PC-3 (cell line): ENCODE results near the gene FRMPD2. TPM values are rescaled to one million over a fixed set of nuclear protein-coding genes. Genes with fewer than 3 reads are reported as not detected.
"Not testable (repeated sequence)": the region's sequence is repeated elsewhere in the genome, so short reads cannot be mapped to it uniquely, and the experiment has no call there.

Experiments
- ATAC-seq: fragments of 200-7000 bp; cut with Tn5 transposase; 2 replicates; pipeline ENCODE4 v1.9.1; 2020; ENCODE audit warnings: mild to moderate bottlenecking, moderate library complexity
- BruUV-seq: library from RNA; stranded (reverse); fragments of 400-500 nt; replicated peaks from 2 replicates; lab custom pipeline; 2021; lab: Mats Ljungman, UMichigan
- CTCF ChIA-PET: fragments of 300-600 bp; sonication (Branson Sonifier 250); formaldehyde crosslinking; loops from one replicate; lab custom pipeline; 2022; ENCODE audit warnings: antibody characterized with exemption; lab: Charles Lee
- POLR2A ChIA-PET: fragments of 300-600 bp; sonication (Branson Sonifier 250); formaldehyde crosslinking; loops from one replicate; lab custom pipeline; 2022; ENCODE audit warnings: antibody characterized with exemption; ENCODE audit not compliant: unreplicated experiment; lab: Charles Lee
- DNase-seq: peaks from one replicate; pipeline ENCODE4 v3.0.0-alpha.2; 2015
- H2AFZ ChIP-seq: fragments of 300-600 bp; sonication (generic); 2 replicates; pipeline ENCODE4 v1.6.0; 2016; ENCODE audit warnings: antibody characterized with exemption, low read length
- H3F3A ChIP-seq: fragments of 300-600 bp; sonication (generic); one replicate; pipeline ENCODE4 v1.6.0; 2017; ENCODE audit warnings: antibody characterized with exemption, low read length, control low read depth, mild to moderate bottlenecking; ENCODE audit not compliant: unreplicated experiment
- H3K27ac ChIP-seq: fragments of 300-600 bp; sonication (generic); 2 replicates; pipeline ENCODE4 v1.5.1; 2016; ENCODE audit warnings: mild to moderate bottlenecking, low read length
- H3K27me3 ChIP-seq: fragments of 300-600 bp; sonication (generic); 2 replicates; pipeline ENCODE4 v1.6.1; 2016; ENCODE audit warnings: low read length, mixed read lengths
- H3K36me3 ChIP-seq: fragments of 300-600 bp; sonication (generic); 2 replicates; pipeline ENCODE4 v1.6.1; 2016; ENCODE audit warnings: low read depth, mixed run types, low read length, mixed read lengths
- H3K4me1 ChIP-seq: fragments of 300-600 bp; sonication (generic); 2 replicates; pipeline ENCODE4 v1.5.1; 2016; ENCODE audit warnings: low read length; ENCODE audit not compliant: insufficient read depth
- H3K4me2 ChIP-seq: fragments of 300-600 bp; sonication (generic); 2 replicates; pipeline ENCODE4 v1.6.0; 2016; ENCODE audit warnings: low read length
- H3K4me3 ChIP-seq: fragments of 300-600 bp; sonication (generic); 2 replicates; pipeline ENCODE4 v1.5.1; 2016; ENCODE audit warnings: mild to moderate bottlenecking, low read length, mixed read lengths
- H3K79me2 ChIP-seq: fragments of 300-600 bp; sonication (generic); 2 replicates; pipeline ENCODE4 v1.6.1; 2017; ENCODE audit warnings: low read length, mixed read lengths
- H3K9ac ChIP-seq: fragments of 300-600 bp; sonication (generic); 2 replicates; pipeline ENCODE4 v1.6.0; 2016; ENCODE audit warnings: mild to moderate bottlenecking, low read length
- H3K9me2 ChIP-seq: fragments of 300-600 bp; sonication (generic); replicated peaks from 2 replicates; pipeline ENCODE4 v1.6.1; 2016; ENCODE audit warnings: mixed run types, low read length, mixed read lengths
- H3K9me3 ChIP-seq: fragments of 300-600 bp; sonication (generic); 2 replicates; pipeline ENCODE4 v1.6.1; 2016; ENCODE audit warnings: low read length, mixed read lengths
- H4K20me1 ChIP-seq: fragments of 300-600 bp; sonication (generic); 2 replicates; pipeline ENCODE4 v1.6.1; 2016; ENCODE audit warnings: low read length, mixed read lengths
- EZH2 ChIP-seq: fragments of 300-600 bp; sonication (generic); IDR thresholded peaks from one replicate; pipeline ENCODE4 v1.6.1; 2017; ENCODE audit warnings: antibody characterized with exemption, mild to moderate bottlenecking, low read length; ENCODE audit not compliant: unreplicated experiment
- EZH2phosphoT487 ChIP-seq: fragments of 300-600 bp; sonication (generic); IDR thresholded peaks from 2 replicates; pipeline ENCODE4 v1.6.1; 2018; ENCODE audit warnings: mild to moderate bottlenecking, antibody characterized with exemption, low read length, borderline replicate concordance
- intact Hi-C: fragments of 100-400 bp; cut with micrococcal nuclease; formaldehyde crosslinking; loops from 2 replicates; pipeline ENCODE4 v1.9.0; 2023
- total RNA-seq: library from RNA; depleted of rRNA; stranded (reverse); fragments of >200 nt; gene quantifications from 2 replicates; pipeline ENCODE4 v1.2.3, GENCODE V29; 2014
- TF ChIP-seq, protein P1 (sequence below): fragments of 300-600 bp; sonication (generic); conservative IDR thresholded peaks from 2 replicates; pipeline ENCODE4 v1.5.1; 2017; ENCODE audit warnings: antibody characterized with exemption, low read depth, mild to moderate bottlenecking, low read length

Gene FRMPD2
- total RNA-seq, 1 experiment from 2014 or later: 0.11 TPM

- no peaks in the 10 kb centered on the region for H3K36me3 ChIP-seq
- no peaks in the 10 kb centered on the region for H4K20me1 ChIP-seq
- no peaks in the 10 kb centered on the region for H3K27me3 ChIP-seq
- no peaks in the 10 kb centered on the region for H3K9me2 ChIP-seq
- BruUV-seq: no TSS peak
- no peak overlapping the region for H3K9ac ChIP-seq
- H3K4me3 ChIP-seq: no peak overlapping the region
- peaks cover 5% of the 10 kb centered on the region; the same call in 1 of the 2 replicates for H3K4me1 ChIP-seq
- no peaks in the 10 kb centered on the region for H3K79me2 ChIP-seq
- H3F3A ChIP-seq: no peaks in the 10 kb centered on the region
- DNase-seq (no peak), ATAC-seq (no peak)
- TF ChIP-seq, protein P1, sequence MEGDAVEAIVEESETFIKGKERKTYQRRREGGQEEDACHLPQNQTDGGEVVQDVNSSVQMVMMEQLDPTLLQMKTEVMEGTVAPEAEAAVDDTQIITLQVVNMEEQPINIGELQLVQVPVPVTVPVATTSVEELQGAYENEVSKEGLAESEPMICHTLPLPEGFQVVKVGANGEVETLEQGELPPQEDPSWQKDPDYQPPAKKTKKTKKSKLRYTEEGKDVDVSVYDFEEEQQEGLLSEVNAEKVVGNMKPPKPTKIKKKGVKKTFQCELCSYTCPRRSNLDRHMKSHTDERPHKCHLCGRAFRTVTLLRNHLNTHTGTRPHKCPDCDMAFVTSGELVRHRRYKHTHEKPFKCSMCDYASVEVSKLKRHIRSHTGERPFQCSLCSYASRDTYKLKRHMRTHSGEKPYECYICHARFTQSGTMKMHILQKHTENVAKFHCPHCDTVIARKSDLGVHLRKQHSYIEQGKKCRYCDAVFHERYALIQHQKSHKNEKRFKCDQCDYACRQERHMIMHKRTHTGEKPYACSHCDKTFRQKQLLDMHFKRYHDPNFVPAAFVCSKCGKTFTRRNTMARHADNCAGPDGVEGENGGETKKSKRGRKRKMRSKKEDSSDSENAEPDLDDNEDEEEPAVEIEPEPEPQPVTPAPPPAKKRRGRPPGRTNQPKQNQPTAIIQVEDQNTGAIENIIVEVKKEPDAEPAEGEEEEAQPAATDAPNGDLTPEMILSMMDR: no peak
- no peak for TF ChIP-seq EZH2
- no peak for TF ChIP-seq EZH2phosphoT487
- intact Hi-C loops: no loop called here
- no peak overlapping the region for H2AFZ ChIP-seq
- no peak overlapping the region for H3K4me2 ChIP-seq
- ChIA-PET POLR2A (no interaction called here), CTCF (no interaction called here)
- no peak overlapping the region for H3K27ac ChIP-seq
- H3K9me3 ChIP-seq: no peaks in the 10 kb centered on the region
Measured at GRCh38 chr10:48246501-48246900, 28.0 kb downstream of the FRMPD2 start.

DNA sequence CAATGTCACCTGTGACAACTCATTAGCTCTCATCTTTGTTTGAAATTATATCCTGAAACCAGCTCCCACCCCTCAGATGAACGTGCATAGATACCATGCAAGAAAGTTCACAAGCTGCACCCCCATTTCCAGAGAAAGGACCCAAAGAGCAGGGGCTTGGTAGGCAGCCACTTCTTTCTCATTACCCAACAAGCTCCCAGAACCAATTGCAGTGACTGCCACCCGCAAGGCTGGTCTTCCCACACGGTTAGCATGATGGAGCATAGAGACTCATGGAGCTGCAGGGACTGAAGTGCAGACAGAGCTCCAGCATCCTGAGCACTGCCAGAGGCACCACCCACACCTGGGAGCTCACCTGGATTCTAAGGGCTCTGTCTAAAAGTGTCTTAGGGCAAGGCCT is 28.5 kb downstream of the FRMPD2 start:
- ATAC-seq (no peak), DNase-seq (no peak)
- no peaks in the 10 kb centered on the region for H3K9me2 ChIP-seq
- no TSS peak for BruUV-seq
- intact Hi-C loops: no loop called here
- H3F3A ChIP-seq: no peaks in the 10 kb centered on the region
- H3K27me3 ChIP-seq: no peaks in the 10 kb centered on the region
- ChIA-PET POLR2A (no interaction called here), CTCF (no interaction called here)
- TF ChIP-seq, protein P1: no peak
- TF ChIP-seq EZH2phosphoT487: no peak
- TF ChIP-seq EZH2: no peak
- no peaks in the 10 kb centered on the region for H4K20me1 ChIP-seq
- no peaks in the 10 kb centered on the region for H3K4me1 ChIP-seq
- no peak overlapping the region for H2AFZ ChIP-seq
- no peak overlapping the region for H3K4me2 ChIP-seq
- no peak overlapping the region for H3K4me3 ChIP-seq
- H3K36me3 ChIP-seq: no peaks in the 10 kb centered on the region
- no peaks in the 10 kb centered on the region for H3K79me2 ChIP-seq
- no peak overlapping the region for H3K27ac ChIP-seq
- H3K9me3 ChIP-seq: no peaks in the 10 kb centered on the region
- H3K9ac ChIP-seq: no peak overlapping the region

GRCh38 chr10:48243921-48244320 is 30.6 kb downstream of the FRMPD2 start:
- POLR2A ChIA-PET, H3K4me3 ChIP-seq, H3F3A ChIP-seq, CTCF ChIA-PET, intact Hi-C loops, H3K79me2 ChIP-seq, BruUV-seq, ATAC-seq, H2AFZ ChIP-seq, H3K36me3 ChIP-seq, H3K27ac ChIP-seq, H3K4me1 ChIP-seq, DNase-seq, H3K9me2 ChIP-seq, H3K27me3 ChIP-seq, H3K4me2 ChIP-seq, H3K9ac ChIP-seq, H3K9me3 ChIP-seq, H4K20me1 ChIP-seq: not testable (repeated sequence)
